Lung (tissue), 12 donors: ENCODE results near the gene DPH6. TPM values are rescaled to one million over a fixed set of nuclear protein-coding genes. Genes with fewer than 3 reads are reported as not detected.

Experiments
- ATAC-seq: fragments of 200-7000 bp; cut with Tn5 transposase; one replicate; pipeline ENCODE4 v1.9.1; 2020; ENCODE audit warnings: moderate number of reproducible peaks; ENCODE audit not compliant: insufficient read depth, low FRiP score
- DNase-seq, 3 donors: peaks; one replicate each; pipeline ENCODE4 v3.0.0-alpha.2; 2013 to 2017
- H3K27ac ChIP-seq, 2 donors: one replicate each; pipeline ENCODE4 v1.5.1; 2013; ENCODE audit warnings: mild to moderate bottlenecking in 2 of 2, moderate library complexity in 2 of 2, control low read depth in 1 of 2, inconsistent platforms in 1 of 2, low read depth in 1 of 2, low read length in 1 of 2
- H3K27me3 ChIP-seq, 3 donors: one replicate each; pipeline ENCODE4 v1.5.1; 2013; ENCODE audit warnings: low read length in 2 of 3; ENCODE audit not compliant: control insufficient read depth in 3 of 3, insufficient read depth in 3 of 3
- H3K36me3 ChIP-seq, 4 donors: one replicate each; pipeline ENCODE4 v1.5.1; 2013; ENCODE audit warnings: low read length in 4 of 4, mild to moderate bottlenecking in 1 of 4, moderate library complexity in 1 of 4; ENCODE audit not compliant: control insufficient read depth in 4 of 4, insufficient read depth in 4 of 4
- H3K4me1 ChIP-seq, 5 donors: one replicate each; pipeline ENCODE4 v1.5.1; 2013; ENCODE audit warnings: low read length in 5 of 5, mild to moderate bottlenecking in 2 of 5, moderate library complexity in 1 of 5; ENCODE audit not compliant: control insufficient read depth in 5 of 5, insufficient read depth in 5 of 5
- H3K4me3 ChIP-seq: one replicate; pipeline ENCODE4 v1.5.1; 2013; ENCODE audit warnings: mild to moderate bottlenecking, control low read depth, moderate library complexity
- H3K9ac ChIP-seq, 2 donors: one replicate each; pipeline ENCODE4 v1.5.1; 2013; ENCODE audit warnings: low read length in 2 of 2, control low read depth in 1 of 2; ENCODE audit not compliant: insufficient read depth in 1 of 2
- H3K9me3 ChIP-seq, 4 donors: one replicate each; pipeline ENCODE4 v1.5.1; 2013; ENCODE audit warnings: low read length in 3 of 4, mild to moderate bottlenecking in 1 of 4, moderate library complexity in 1 of 4; ENCODE audit not compliant: control insufficient read depth in 4 of 4, insufficient read depth in 3 of 4
- CTCF ChIP-seq: IDR thresholded peaks from 2 replicates; pipeline ENCODE4 v1.5.1; 2012; ENCODE audit warnings: mild to moderate bottlenecking; ENCODE audit errors: control extremely low read depth, extremely low read depth
- WGBS, 2 donors: extraction: QIAGEN DNeasy Blood & Tissue Kit; methylation state at CpG; one replicate each; pipeline ENCODE4 v1.1.7; 2013; 5-methylcytosine and 5-hydroxymethylcytosine counted together
- polyA plus RNA-seq, 2 donors: library from polyadenylated mRNA; stranded (reverse); fragments of 200-250 nt; gene quantifications; one replicate each; pipeline ENCODE4 v1.2.1, GENCODE V29; 2013
- total RNA-seq, 2 donors: library from RNA; depleted of rRNA in 1 of 2; stranded (reverse); fragments of >200 nt in 1 of 2; gene quantifications; one replicate each; pipeline ENCODE4 v1.2.1, GENCODE V29; 2014 to 2021
- donor health status: control.
- donor health status: control.
- donor health status: Bipolar disorder and iron deficiency.
- donor health status: healthy.
- donor health status: DM: yes; HTN: yes; CAD: no.

The DPH6 gene
- total and polyA plus RNA-seq, 4 donors, result 5.5 to 55.1 (median 14.8) TPM

GRCh38 chr15:35470441-35470840 is 75.5 kb downstream of the DPH6 start:
- Histone ChIP-seq H3K4me3 (no peak overlapping the region), H3K9ac (no peak overlapping the region), H3K4me1 (no peaks in the 10 kb centered on the region), H3K36me3 (no peaks in the 10 kb centered on the region), H3K27ac (no peak overlapping the region), H3K27me3 (no peaks in the 10 kb centered on the region), H3K9me3 (no peaks in the 10 kb centered on the region)
- 91 to 93% methylated on average over 7 of the region's 7 CpGs for WGBS, 2 donors
- no peak for ATAC-seq
- DNase-seq, result no peak
- TF ChIP-seq CTCF, result no peak

GRCh38 chr15:35466476-35466875 is 79.5 kb downstream of the DPH6 start:
- WGBS, 2 donors, result 47 to 48% methylated on average over 2 of the region's 2 CpGs
- Histone ChIP-seq H3K27ac (no peak overlapping the region), H3K4me3 (no peak overlapping the region), H3K9ac (no peak overlapping the region), H3K36me3 (no peaks in the 10 kb centered on the region), H3K4me1 (no peaks in the 10 kb centered on the region), H3K9me3 (no peaks in the 10 kb centered on the region), H3K27me3 (no peaks in the 10 kb centered on the region)
- DNase-seq (no peak), ATAC-seq (no peak)
- TF ChIP-seq CTCF, result no peak

- DNase-seq (no peak), ATAC-seq (no peak)
- H3K4me1 ChIP-seq, result no peaks in the 10 kb centered on the region
- H3K36me3 ChIP-seq, result no peaks in the 10 kb centered on the region
- no peak overlapping the region for H3K27ac ChIP-seq
- no peak overlapping the region for H3K9ac ChIP-seq
- H3K9me3 ChIP-seq, result no peaks in the 10 kb centered on the region
- no peaks in the 10 kb centered on the region for H3K27me3 ChIP-seq
- no peak overlapping the region for H3K4me3 ChIP-seq
- TF ChIP-seq CTCF, result no peak
Measured at GRCh38 chr15:35465783-35466182, 80.2 kb downstream of the DPH6 start.

GRCh38 chr15:35460616-35461015 is 85.3 kb downstream of the DPH6 start:
- WGBS, 2 donors, result 71 to 74% methylated on average over 4 of the region's 4 CpGs

More at GRCh38 chr15:35460616-35461015, 85.3 kb downstream of the DPH6 start:
- Histone ChIP-seq H3K27me3 (no peaks in the 10 kb centered on the region), H3K27ac (no peak overlapping the region), H3K4me3 (no peak overlapping the region), H3K4me1 (no peaks in the 10 kb centered on the region), H3K9me3 (no peaks in the 10 kb centered on the region), H3K36me3 (no peaks in the 10 kb centered on the region), H3K9ac (no peak overlapping the region)
- ATAC-seq (no peak), DNase-seq (no peak)
- TF ChIP-seq CTCF, result no peak
